Measurements from ENCODE around the gene ST8SIA1. TPM values are rescaled to one million over a fixed set of nuclear protein-coding genes. Genes with fewer than 3 reads are reported as not detected.

ST8SIA1 gene
- total and polyA plus RNA-seq, 2 of the 8 experiments (the other 6 are each of a cell fraction or from before 2014, with no cell fraction given) = 1.9 to 4.4 TPM

GRCh38 chr12:22283508-22283907 is 51.0 kb downstream of the ST8SIA1 start:
- peaks cover 0 to 6% (median 4%) of the 10 kb centered on the region in 4 experiments; a peak in 4 of 7 replicates for H3K4me1 ChIP-seq (replicated peaks in 1 of 4; ENCODE audit: control insufficient read depth in 3 of 4, insufficient read depth in 4 of 4, low read length in 3 of 4)
- H2BK5ac ChIP-seq (ENCODE audit: low read depth, low read length) = no peak overlapping the region
- no peak overlapping the region for H3K27ac ChIP-seq (ENCODE audit: low read depth, low read length)
- CTCF ChIA-PET (ENCODE audit: partially characterized antibody) = interaction anchor here (0.8 to 2.6 kb wide), 4 partner anchors 11 to 177 kb away, joined by 3 to 10 read pairs (median 4); no protein-coding TSS in a partner anchor
- no peak overlapping the region for H3K9ac ChIP-seq (replicated peaks in 1 of 4; ENCODE audit: extremely low read depth in 1 of 4, low read depth in 3 of 4, low read length in 3 of 4)
- no peak overlapping the region for H3K56ac ChIP-seq (replicated peaks; ENCODE audit: insufficient read length, low read depth, low read length)
- no peak overlapping the region for H2BK120ac ChIP-seq (replicated peaks; ENCODE audit: low read depth, low read length)
- no peaks in the 10 kb centered on the region for H4K20me1 ChIP-seq (replicated peaks in 1 of 2; ENCODE audit: control insufficient read depth in 1 of 2, insufficient read depth in 2 of 2, low read length in 2 of 2)
- FAIRE-seq (no peak), DNase-seq (ENCODE audit: low read depth in 1 of 2, low spot score in 2 of 2) (no peak)
- no peak overlapping the region for H3K4me2 ChIP-seq (ENCODE audit: insufficient read depth in 1 of 2, low read depth in 2 of 2, low read length in 2 of 2)
- 96% methylated on average over 4 of the region's 4 CpGs; no CpG with 5 or more reads in 1 of the 2 experiments for WGBS, 2 experiments (ENCODE audit: extremely low coverage in 1 of 2, insufficient coverage in 1 of 2, insufficient read length in 1 of 2, insufficient replicate concordance in 2 of 2, low coverage in 1 of 2, low lambda C conversion rate in 2 of 2, missing lambda C conversion rate in 1 of 2)
- H2AK5ac ChIP-seq (ENCODE audit: low read depth, low read length) = no peak overlapping the region
- no peak overlapping the region for H2BK20ac ChIP-seq (ENCODE audit: low read length)
- H2AFZ ChIP-seq (ENCODE audit: low read length) = no peak overlapping the region
- H3K14ac ChIP-seq (ENCODE audit: insufficient read length) = no peak overlapping the region
- H3K79me2 ChIP-seq (ENCODE audit: control insufficient read depth in 1 of 2, insufficient read depth in 2 of 2, low read length in 2 of 2) = no peaks in the 10 kb centered on the region
- no peaks in the 10 kb centered on the region; the same call in 1 of the 2 replicates for H3K23me2 ChIP-seq (ENCODE audit: low read depth, low read length)
- H3K4me3 ChIP-seq (ENCODE audit: extremely low read depth in 1 of 4, insufficient read depth in 2 of 4, low read depth in 3 of 4, low read length in 4 of 4) = no peak overlapping the region
- H2BK12ac ChIP-seq (ENCODE audit: low read depth, low read length) = no peak overlapping the region
- no peak overlapping the region for H4K91ac ChIP-seq (replicated peaks; ENCODE audit: insufficient read length, low read length)
- no peak overlapping the region for H3K4ac ChIP-seq (replicated peaks; ENCODE audit: insufficient read length, low read depth, low read length)
- no peaks in the 10 kb centered on the region for H3K79me1 ChIP-seq (ENCODE audit: low read depth, low read length)
- no peak overlapping the region for H2BK15ac ChIP-seq (ENCODE audit: low read length)
- H3K27me3 ChIP-seq (replicated peaks in 1 of 4; ENCODE audit: control insufficient read depth in 3 of 4, extremely low read depth in 1 of 4, insufficient read depth in 3 of 4, low read length in 3 of 4) = no peaks in the 10 kb centered on the region
- H3K23ac ChIP-seq (ENCODE audit: insufficient read length) = no peak overlapping the region
- POLR2A ChIA-PET (ENCODE audit: partially characterized antibody) = no interaction called here
- H4K5ac ChIP-seq (ENCODE audit: insufficient read length, low read depth, low read length) = no peak overlapping the region
- no peak overlapping the region for H3K18ac ChIP-seq (ENCODE audit: extremely low read depth, low read length)
- H4K8ac ChIP-seq (ENCODE audit: extremely low read depth, insufficient read depth, low read length) = no peak overlapping the region
- no peaks in the 10 kb centered on the region; a peak in 1 of 8 replicates for H3K36me3 ChIP-seq (ENCODE audit: control insufficient read depth in 2 of 4, insufficient read depth in 4 of 4, low read length in 3 of 4)
- H3K9me3 ChIP-seq (ENCODE audit: insufficient read depth in 2 of 2, low read depth in 1 of 2, low read length in 1 of 2) = no peaks in the 10 kb centered on the region
- TF ChIP-seq POLR2A (IDR thresholded peaks at IDR 0.05; ENCODE audit: control extremely low read depth in 1 of 2, low read depth in 2 of 2, low read length in 2 of 2) = no peak
